HS-5 (cell line): ENCODE results near the gene CKLF.
"Not testable (repeated sequence)": the region's sequence is repeated elsewhere in the genome, so short reads cannot be mapped to it uniquely, and the experiment has no call there.

Experiments used
- DNase-seq: peaks from one replicate; pipeline ENCODE4 v3.0.0-alpha.2; 2012; ENCODE audit warnings: low read depth

The CKLF gene

DNA sequence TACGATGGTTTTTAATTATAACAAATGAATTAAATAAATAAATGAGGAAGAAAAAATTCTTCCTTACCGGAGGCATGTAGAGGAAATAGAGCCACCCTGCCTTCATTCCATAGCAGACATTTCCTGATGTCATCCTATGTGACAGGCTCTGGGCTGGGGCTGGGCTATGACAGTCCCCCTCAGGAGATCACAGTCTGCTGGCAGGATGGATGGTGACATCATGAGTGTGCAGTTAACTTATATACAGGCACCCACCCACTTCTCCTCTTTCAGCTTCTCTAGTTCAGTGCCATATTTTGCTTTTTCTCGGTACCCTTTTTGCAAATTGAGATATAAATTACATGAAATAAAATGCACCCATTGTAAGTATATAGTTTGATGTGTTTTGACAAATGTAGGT, 45.7 kb downstream of the CKLF start:
- DNase-seq = no peak

GRCh38 chr16:66599726-66600125, 47.4 kb downstream of the CKLF start:
- DNase-seq = no peak

- DNase-seq = no peak
These were observed 48.1 kb downstream of the CKLF start for GRCh38 chr16:66600477-66600876.

GRCh38 chr16:66601471-66601870, 49.1 kb downstream of the CKLF start:
- no peak for DNase-seq

DNA sequence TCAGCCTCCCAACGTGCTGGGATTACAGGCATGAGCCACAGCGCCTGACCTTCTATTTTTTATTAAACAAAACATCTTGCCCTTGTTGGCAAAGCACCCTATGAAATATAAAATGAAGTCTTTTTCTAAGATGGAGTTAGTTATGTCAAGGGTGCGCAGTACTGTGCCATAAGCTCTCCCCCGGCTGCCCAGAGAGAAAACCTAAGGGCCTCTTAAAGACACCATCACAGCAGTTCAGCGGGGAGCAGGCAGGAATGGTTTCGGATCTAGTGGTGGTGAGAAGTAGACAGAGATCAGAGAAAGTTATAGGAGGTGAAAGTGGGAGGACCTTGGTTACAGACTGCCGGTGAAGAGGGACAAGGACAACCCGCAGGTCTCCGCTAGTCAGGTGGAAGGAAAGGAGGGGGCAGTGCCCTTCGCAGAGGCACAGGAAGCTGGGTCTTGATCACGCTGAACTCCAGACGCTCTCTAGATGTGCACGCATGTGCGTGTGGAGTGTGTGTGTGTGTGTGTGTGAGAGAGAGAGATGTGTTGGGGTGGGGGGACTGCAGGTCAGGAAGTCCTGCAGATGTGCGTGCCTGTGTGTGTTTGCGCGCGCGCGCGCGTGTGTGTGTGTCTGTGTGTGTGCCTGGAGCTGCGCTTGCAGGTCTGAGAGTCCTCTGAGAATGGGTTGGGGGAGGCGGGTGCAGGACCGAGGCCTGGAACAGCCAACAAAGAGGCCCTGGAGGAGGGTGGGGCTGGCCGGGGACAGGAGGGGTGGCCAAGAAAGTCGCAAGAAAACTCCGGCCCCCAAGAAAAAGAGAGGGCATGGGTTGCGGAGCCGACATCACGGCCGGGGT, 51.4 kb downstream of the CKLF start:
- DNase-seq = no peak

- DNase-seq = no peak
These were observed 52.2 kb downstream of the CKLF start, which contains the start of gene CMTM3 for GRCh38 chr16:66604376-66605176. Gene CMTM3 (plus strand): TSS chr16:66604704. CDS start chr16:66604806, 102 bp downstream.

DNA sequence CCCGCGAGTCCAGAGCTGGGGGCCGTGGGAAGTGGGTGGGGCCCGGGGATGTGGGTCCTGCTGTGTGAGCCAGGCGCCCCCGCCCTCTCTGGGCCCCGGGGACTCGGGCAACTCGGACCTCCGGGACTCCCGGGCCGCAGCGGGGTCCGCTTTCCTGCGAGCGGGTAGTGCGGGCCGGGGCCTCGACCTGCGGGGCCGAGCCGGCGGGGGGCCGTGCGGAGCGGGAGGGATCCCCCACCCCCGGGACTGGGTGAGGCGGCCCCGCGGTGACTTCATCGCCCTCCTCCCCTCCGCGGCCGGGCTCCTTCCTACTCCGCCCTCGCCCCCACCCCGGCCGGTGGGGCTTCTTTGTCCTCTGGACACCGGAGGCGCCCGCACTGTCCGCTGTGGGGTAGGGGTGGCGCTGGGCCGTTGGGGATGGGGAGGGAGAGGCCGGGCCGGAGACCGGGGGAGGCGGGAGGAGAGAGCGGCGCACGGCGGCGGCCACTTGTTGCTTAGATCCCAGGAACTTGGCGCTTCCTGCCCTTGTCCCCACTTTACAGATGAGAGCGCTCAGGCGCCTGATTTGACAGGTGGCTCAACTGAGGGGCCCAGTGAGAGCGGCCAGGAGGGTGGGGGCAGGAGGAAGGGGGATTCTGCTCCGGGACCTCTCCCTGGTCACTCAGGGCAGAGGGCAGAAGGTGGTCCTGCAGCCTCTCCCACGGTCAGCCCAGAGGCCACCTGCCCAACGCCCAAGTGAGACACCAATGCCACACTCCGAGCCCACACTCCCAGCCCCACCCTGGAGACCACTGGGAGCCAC, 53.0 kb downstream of the CKLF start:
- no peak for DNase-seq

GRCh38 chr16:66605979-66606751, 53.8 kb downstream of the CKLF start:
- DNase-seq = no peak

GRCh38 chr16:66608241-66609138, 56.1 kb downstream of the CKLF start:
- DNase-seq = peak; percentile 68

DNA sequence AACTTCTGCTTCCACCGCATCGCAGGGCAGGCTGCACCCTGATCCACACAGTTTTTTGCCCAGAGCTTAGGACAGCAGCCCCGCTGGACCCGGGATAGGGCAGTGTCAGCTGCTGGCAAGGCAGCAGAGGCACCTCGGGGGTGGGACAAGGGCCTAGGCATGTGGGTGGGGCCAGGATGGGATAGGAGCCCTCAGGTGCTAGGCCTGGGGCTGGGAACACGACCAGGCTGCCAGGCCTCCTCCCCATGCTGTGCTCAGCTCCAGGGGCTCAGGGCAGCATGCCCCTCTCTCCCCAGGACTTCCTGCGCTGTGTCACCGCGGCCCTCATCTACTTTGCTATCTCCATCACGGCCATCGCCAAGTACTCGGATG, 56.7 kb downstream of the CKLF start:
- no peak for DNase-seq

DNA sequence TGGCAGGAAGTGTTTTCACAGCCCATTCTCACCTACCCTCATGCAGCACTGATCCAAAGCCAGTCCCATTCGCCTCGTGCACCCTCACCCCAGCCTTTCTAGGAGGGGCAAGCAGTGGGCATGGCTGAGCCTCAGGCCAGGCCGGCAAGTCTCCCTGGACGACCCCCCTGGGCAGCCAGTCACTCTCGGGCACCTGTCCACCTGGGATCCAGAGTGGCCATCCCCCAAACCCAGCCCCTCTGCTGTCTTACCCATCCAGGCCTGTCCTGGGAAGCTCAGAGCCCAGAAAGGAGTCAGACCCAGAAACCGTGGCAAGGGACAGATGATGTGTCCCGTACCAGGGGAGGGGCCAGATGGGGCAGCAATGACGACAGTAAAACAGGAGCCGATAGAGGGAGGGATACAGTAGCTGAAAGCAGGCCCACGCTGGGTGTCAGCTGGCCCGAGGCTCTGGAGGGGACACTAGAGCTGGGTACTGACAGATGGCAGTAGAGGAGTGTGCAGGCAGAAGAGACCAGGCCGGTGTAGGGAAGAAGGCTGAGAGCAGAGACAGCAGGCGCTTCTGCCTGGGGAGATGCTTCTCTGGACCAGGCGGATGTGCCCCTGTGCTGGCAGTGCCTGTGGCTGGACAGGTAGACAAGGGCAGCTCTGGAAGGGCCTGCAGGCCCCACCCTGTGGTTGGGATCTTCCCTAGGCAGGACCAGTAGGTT, 57.9 kb downstream of the CKLF start:
- no peak for DNase-seq

GRCh38 chr16:66611911-66612310, 59.5 kb downstream of the CKLF start:
- not testable (repeated sequence) for DNase-seq

DNA sequence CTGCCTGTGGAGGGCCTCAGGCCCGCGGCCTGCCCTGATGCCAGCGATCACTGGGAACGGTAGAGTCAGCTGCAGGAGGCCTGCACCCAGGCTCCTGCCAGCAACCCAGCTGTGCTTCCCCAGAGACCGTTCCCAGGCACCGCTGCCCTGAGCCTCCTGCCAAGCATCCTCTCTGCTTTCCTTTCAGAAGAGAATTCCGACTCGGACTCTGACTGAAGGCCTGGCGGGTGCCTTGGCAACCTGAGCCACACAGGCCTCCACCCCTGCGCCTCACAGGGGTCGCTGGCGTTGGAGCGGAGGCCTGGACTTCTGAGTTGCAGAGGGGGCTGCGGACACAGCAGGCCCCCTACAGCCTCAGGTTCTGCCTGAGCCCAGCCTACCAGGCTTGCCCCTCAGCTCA, 60.0 kb downstream of the CKLF start:
- DNase-seq = no peak

DNA sequence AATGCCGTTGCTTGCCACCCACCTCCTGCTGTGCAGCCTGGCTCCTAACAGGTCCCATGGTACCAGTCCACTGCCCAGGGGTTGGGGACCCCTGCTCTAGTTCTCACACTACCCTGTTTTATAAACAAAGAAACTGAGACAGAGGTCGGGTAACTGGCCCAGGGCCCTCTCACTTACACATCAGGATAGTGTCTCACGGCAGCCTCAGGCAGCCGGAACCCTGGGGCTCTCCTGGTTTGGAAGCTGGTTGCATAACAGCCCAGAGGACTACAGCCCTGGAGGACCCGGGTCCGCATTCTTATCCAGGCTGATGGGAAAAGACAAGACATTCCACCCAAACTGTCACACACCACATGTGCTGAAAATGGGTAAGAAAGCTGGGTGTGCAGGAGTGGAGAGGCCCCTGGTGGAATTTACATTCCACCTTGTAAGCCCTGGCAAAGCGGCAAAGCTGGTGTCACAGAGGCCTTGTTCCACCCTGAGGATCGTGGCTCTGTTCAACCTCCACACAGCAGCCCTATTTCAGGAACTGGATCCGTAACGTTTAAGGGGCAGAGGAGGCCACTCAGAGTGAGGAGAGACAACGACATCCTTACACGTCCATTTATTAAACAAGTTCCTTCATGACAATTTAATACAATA, 61.9 kb downstream of the CKLF start:
- DNase-seq = no peak
